Vagina (tissue), 2 donors: ENCODE measurements around the gene TGM6.

Experiments
- CTCF ChIP-seq, 3 experiments: fragments of 450-650 bp in 2 of 3; fragments of 200-600 bp in 1 of 3; sonication (generic) in 1 of 3; IDR thresholded peaks; one replicate each; pipeline ENCODE4 v1.5.1; 2017 to 2019; ENCODE audit warnings: antibody characterized with exemption in 3 of 3, mild to moderate bottlenecking in 2 of 3, moderate library complexity in 2 of 3
- POLR2A ChIP-seq, 2 donors: fragments of 450-650 bp; IDR thresholded peaks; one replicate each; pipeline ENCODE4 v1.6.1; 2017; ENCODE audit warnings: antibody characterized with exemption in 2 of 2, mild to moderate bottlenecking in 2 of 2, moderate library complexity in 2 of 2

- TF ChIP-seq CTCF (IDR thresholded peaks at IDR 0.05) (no peak), POLR2A (IDR thresholded peaks at IDR 0.05) (no peak)
These were observed 39.4 kb upstream of the TGM6 start for GRCh38 chr20:2341336-2341735.
